Lung (tissue), 12 donors: ENCODE data around the gene TNFSF13. TPM values are rescaled to one million over a fixed set of nuclear protein-coding genes. Genes with fewer than 3 reads are reported as not detected.

Experiments
- ATAC-seq: fragments of 200-7000 bp; cut with Tn5 transposase; one replicate; pipeline ENCODE4 v1.9.1; 2020; ENCODE audit warnings: moderate number of reproducible peaks; ENCODE audit not compliant: insufficient read depth, low FRiP score
- DNase-seq, 3 donors: peaks; one replicate each; pipeline ENCODE4 v3.0.0-alpha.2; 2013 to 2017
- H3K27ac ChIP-seq, 2 donors: one replicate each; pipeline ENCODE4 v1.5.1; 2013; ENCODE audit warnings: mild to moderate bottlenecking in 2 of 2, moderate library complexity in 2 of 2, control low read depth in 1 of 2, inconsistent platforms in 1 of 2, low read depth in 1 of 2, low read length in 1 of 2
- H3K27me3 ChIP-seq, 3 donors: one replicate each; pipeline ENCODE4 v1.5.1; 2013; ENCODE audit warnings: low read length in 2 of 3; ENCODE audit not compliant: control insufficient read depth in 3 of 3, insufficient read depth in 3 of 3
- H3K36me3 ChIP-seq, 4 donors: one replicate each; pipeline ENCODE4 v1.5.1; 2013; ENCODE audit warnings: low read length in 4 of 4, mild to moderate bottlenecking in 1 of 4, moderate library complexity in 1 of 4; ENCODE audit not compliant: control insufficient read depth in 4 of 4, insufficient read depth in 4 of 4
- H3K4me1 ChIP-seq, 5 donors: one replicate each; pipeline ENCODE4 v1.5.1; 2013; ENCODE audit warnings: low read length in 5 of 5, mild to moderate bottlenecking in 2 of 5, moderate library complexity in 1 of 5; ENCODE audit not compliant: control insufficient read depth in 5 of 5, insufficient read depth in 5 of 5
- H3K4me3 ChIP-seq: one replicate; pipeline ENCODE4 v1.5.1; 2013; ENCODE audit warnings: mild to moderate bottlenecking, control low read depth, moderate library complexity
- H3K9ac ChIP-seq, 2 donors: one replicate each; pipeline ENCODE4 v1.5.1; 2013; ENCODE audit warnings: low read length in 2 of 2, control low read depth in 1 of 2; ENCODE audit not compliant: insufficient read depth in 1 of 2
- H3K9me3 ChIP-seq, 4 donors: one replicate each; pipeline ENCODE4 v1.5.1; 2013; ENCODE audit warnings: low read length in 3 of 4, mild to moderate bottlenecking in 1 of 4, moderate library complexity in 1 of 4; ENCODE audit not compliant: control insufficient read depth in 4 of 4, insufficient read depth in 3 of 4
- CTCF ChIP-seq: IDR thresholded peaks from 2 replicates; pipeline ENCODE4 v1.5.1; 2012; ENCODE audit warnings: mild to moderate bottlenecking; ENCODE audit errors: control extremely low read depth, extremely low read depth
- WGBS, 2 donors: extraction: QIAGEN DNeasy Blood & Tissue Kit; methylation state at CpG; one replicate each; pipeline ENCODE4 v1.1.7; 2013; 5-methylcytosine and 5-hydroxymethylcytosine counted together
- polyA plus RNA-seq, 2 donors: library from polyadenylated mRNA; stranded (reverse); fragments of 200-250 nt; gene quantifications; one replicate each; pipeline ENCODE4 v1.2.1, GENCODE V29; 2013
- total RNA-seq, 2 donors: library from RNA; depleted of rRNA in 1 of 2; stranded (reverse); fragments of >200 nt in 1 of 2; gene quantifications; one replicate each; pipeline ENCODE4 v1.2.1, GENCODE V29; 2014 to 2021
- donor health status: control.
- donor health status: control.
- donor health status: Bipolar disorder and iron deficiency.
- donor health status: healthy.
- donor health status: DM: yes; HTN: yes; CAD: no.

TNFSF13 gene
- total and polyA plus RNA-seq, 4 donors = 48.7 to 140 (median 93.7) TPM

- Histone ChIP-seq H3K4me1 (peaks cover 0 to 19% (median 6%) of the 10 kb centered on the region in 5 donors), H3K4me3 (no peak overlapping the region), H3K27me3 (no peaks in the 10 kb centered on the region), H3K27ac (peak overlapping the region in 1 of 2 donors; percentile 9), H3K36me3 (peaks cover 20 to 40% (median 30%) of the 10 kb centered on the region in 4 donors), H3K9ac (no peak overlapping the region), H3K9me3 (no peaks in the 10 kb centered on the region)
- DNase-seq (no peak), ATAC-seq (no peak)
- WGBS, 2 donors = 79 to 97% methylated on average over 24 to 30 of the region's 30 CpGs
- TF ChIP-seq CTCF = no peak
These were observed 30.1 kb downstream of the TNFSF13 start for GRCh38 chr17:7588553-7589203.

- TF ChIP-seq CTCF = peak; percentile 69
- peak overlapping the region in 1 of 2 donors; percentile 9 for H3K27ac ChIP-seq
- peaks cover 25 to 46% (median 35%) of the 10 kb centered on the region in 4 donors for H3K36me3 ChIP-seq
- no peaks in the 10 kb centered on the region for H3K9me3 ChIP-seq
- DNase-seq = peak; percentile 83 to 88 (median 85)
- H3K4me3 ChIP-seq = no peak overlapping the region
- WGBS, 2 donors = 28 to 33% methylated on average over 56 of the region's 56 CpGs
- peak; percentile 82 for ATAC-seq
- no peak overlapping the region for H3K9ac ChIP-seq
- H3K4me1 ChIP-seq = peaks cover 0 to 15% (median 6%) of the 10 kb centered on the region in 5 donors
- no peaks in the 10 kb centered on the region for H3K27me3 ChIP-seq
These were observed 30.8 kb downstream of the TNFSF13 start for GRCh38 chr17:7589204-7589868.

- Histone ChIP-seq H3K4me3 (no peak within 1 kb of the TSS), H3K27me3 (no peaks in the 10 kb centered on the region), H3K36me3 (peaks cover 33 to 49% (median 40%) of the 10 kb centered on the region in 4 donors), H3K4me1 (peaks cover 0 to 8% (median 6%) of the 10 kb centered on the region in 5 donors), H3K9ac (no peak within 1 kb of the TSS), H3K27ac (peak within 1 kb of the TSS in 1 of 2 donors; percentile 9), H3K9me3 (no peaks in the 10 kb centered on the region)
- no peak for TF ChIP-seq CTCF
- DNase-seq (no peak), ATAC-seq (no peak)
- WGBS, 2 donors = 73 to 80% methylated on average over 24 of the region's 24 CpGs
These were observed 31.5 kb downstream of the TNFSF13 start, which contains the start of gene SOX15 for GRCh38 chr17:7589891-7590691. TSS of gene SOX15 (minus strand) at chr17:7590094. CDS start at chr17:7589676, 418 bp downstream.
